Heart right ventricle (tissue), 16 donors: ENCODE results near the gene SPX. TPM values are rescaled to one million over a fixed set of nuclear protein-coding genes. Genes with fewer than 3 reads are reported as not detected.

Experiments used
- ATAC-seq, 8 donors: fragments of 200-7000 bp; cut with Tn5 transposase; one replicate each; pipeline ENCODE4 v1.9.1; 2020; ENCODE audit warnings: mild to moderate bottlenecking in 8 of 8, moderate library complexity in 8 of 8, moderate number of reproducible peaks in 1 of 8
- DNase-seq, 2 donors: peaks; one replicate each; pipeline ENCODE4 v3.0.0-alpha.2; 2020
- H3K27ac ChIP-seq, 10 donors: fragments of 200-600 bp; sonication (generic) in 2 of 10; one replicate each; pipeline versions ENCODE4 v1.5.0 to v1.8.0; 2020 to 2022; ENCODE audit warnings: mild to moderate bottlenecking in 3 of 10
- H3K27me3 ChIP-seq, 7 donors: fragments of 200-600 bp; one replicate each; pipeline ENCODE4 v1.8.0; 2021 to 2022; ENCODE audit warnings: mild to moderate bottlenecking in 2 of 7
- H3K36me3 ChIP-seq, 9 donors: fragments of 200-600 bp; sonication (generic) in 1 of 9; one replicate each; pipeline versions ENCODE4 v1.5.0 to v1.8.0; 2020 to 2022; ENCODE audit warnings: mild to moderate bottlenecking in 2 of 9
- H3K4me1 ChIP-seq, 9 donors: fragments of 200-600 bp; sonication (generic) in 1 of 9; one replicate each; pipeline versions ENCODE4 v1.5.0 to v1.8.0; 2020 to 2022; ENCODE audit warnings: mild to moderate bottlenecking in 4 of 9
- H3K4me3 ChIP-seq, 10 donors: fragments of 200-600 bp; sonication (generic) in 2 of 10; one replicate each; pipeline versions ENCODE4 v1.5.0 to v1.8.0; 2020 to 2022; ENCODE audit warnings: mild to moderate bottlenecking in 7 of 10, moderate library complexity in 2 of 10
- H3K9me3 ChIP-seq, 11 donors: fragments of 200-600 bp in 10 of 11; sonication (generic) in 2 of 11; one replicate each; pipeline versions ENCODE4 v1.5.0 to v1.8.0; 2013 to 2022; ENCODE audit warnings: mild to moderate bottlenecking in 2 of 11, control low read depth in 1 of 11, moderate library complexity in 1 of 11
- CTCF ChIP-seq, 9 donors: fragments of 200-600 bp; sonication (generic) in 2 of 9; IDR thresholded peaks; one replicate each; pipeline versions ENCODE4 v1.5.0 to v1.8.0; 2021 to 2022; ENCODE audit warnings: antibody characterized with exemption in 9 of 9, mild to moderate bottlenecking in 5 of 9, moderate library complexity in 1 of 9
- WGBS, 2 donors: extraction: QIAGEN DNeasy Blood & Tissue Kit; methylation state at CpG; one replicate each; pipeline ENCODE4 v1.1.7; 2013; ENCODE audit warnings: inconsistent platforms in 1 of 2; 5-methylcytosine and 5-hydroxymethylcytosine counted together
- intact Hi-C, 10 donors: fragments of 100-400 bp; cut with DNase I; formaldehyde crosslinking; loops; one replicate each; pipeline versions ENCODE4 v1.11.1 to v1.14.2; 2022
- polyA plus RNA-seq, 2 donors: library from polyadenylated mRNA; stranded (reverse); fragments of 200-250 nt; gene quantifications; one replicate each; pipeline ENCODE4 v1.2.3, GENCODE V29; 2013
- total RNA-seq, 10 donors: library from RNA; stranded (reverse); fragmentation: NEBNext Ultra II Directional in 3 of 10; extraction: Animal tissue kit (Norgen Biotek cat#: 25700) in 3 of 10; gene quantifications; one replicate each; pipeline versions ENCODE4 v1.2.1 to v1.2.4, GENCODE V29; 2021 to 2023
- donor health status: Arrhythmogenic right ventricular cardiomyopathy.
- donor health status: ischemic (EF 13 %, LVEDD 7.1; RV severe dilation, severe dysfunction).
- donor health status: healthy with polysubstance abuse.
- donor health status: DM: no; HTN: yes; CAD: no.
- donor health status: DM: no; HTN: no; CAD: no.
- donor health status: ischemic (EF 25% LVEDD 6.9; RV normal size, moderate dysfunction).
- donor health status: ischemic (EF 25% LVEDD 5.7; RV mildly dilated, moderate dysfunction).
- donor health status: healthy.
- donor health status: DM: yes; HTN: yes; CAD: no.
- donor health status: Ischemic cardiomyopathy.
- donor health status: ischemic (EF 35%, LVEDD 5.7; RV mildly dilated, moderate dysfunction).
- donor health status: nonischemic (EF 11% LVEDD 7.7; RV severe dilation, severe dysfunction).
- donor health status: DM: yes; HTN: yes; CAD: no.
- donor health status: PGD.
- donor health status: ischemic (EF 29% LVEDD 5.4; RV normal size, mild dysfunction).
- donor health status: nonischemic (EF 23%, LVEDD 6.1; RV moderate dilation, normal function).

Gene SPX
- total and polyA plus RNA-seq, 12 donors, result 1.7 to 21.5 (median 16.2) TPM

- DNase-seq (no peak), ATAC-seq (no peak)
- WGBS, 2 donors, result 82 to 95% methylated on average over 1 of the region's 1 CpG
- H3K36me3 ChIP-seq, result no peaks in the 10 kb centered on the region
- intact Hi-C loops, result no loop called here
- no peak for TF ChIP-seq CTCF (IDR thresholded peaks at IDR 0.05)
- no peaks in the 10 kb centered on the region for H3K27me3 ChIP-seq
- no peaks in the 10 kb centered on the region for H3K9me3 ChIP-seq
- no peak overlapping the region for H3K27ac ChIP-seq
- H3K4me3 ChIP-seq, result no peak overlapping the region
- H3K4me1 ChIP-seq, result peaks cover 0 to 28% (median 14%) of the 10 kb centered on the region in 9 donors
Measured at GRCh38 chr12:21547437-21547836, 21.3 kb downstream of the SPX start.

- DNase-seq (peak in 1 of 2 donors; percentile 51), ATAC-seq (peak; percentile 82 to 93 (median 91))
- Histone ChIP-seq H3K36me3 (no peaks in the 10 kb centered on the region), H3K27me3 (no peaks in the 10 kb centered on the region), H3K9me3 (no peaks in the 10 kb centered on the region), H3K27ac (peak overlapping the region; percentile 12 to 77 (median 56)), H3K4me3 (no peak overlapping the region), H3K4me1 (peaks cover 0 to 29% (median 14%) of the 10 kb centered on the region in 9 donors)
- TF ChIP-seq CTCF (IDR thresholded peaks at IDR 0.05), result no peak
- intact Hi-C loops, result no loop called here
- WGBS, 2 donors, result 7 to 15% methylated on average over 4 of the region's 4 CpGs
Measured at GRCh38 chr12:21551841-21552465, 25.9 kb downstream of the SPX start.

DNA sequence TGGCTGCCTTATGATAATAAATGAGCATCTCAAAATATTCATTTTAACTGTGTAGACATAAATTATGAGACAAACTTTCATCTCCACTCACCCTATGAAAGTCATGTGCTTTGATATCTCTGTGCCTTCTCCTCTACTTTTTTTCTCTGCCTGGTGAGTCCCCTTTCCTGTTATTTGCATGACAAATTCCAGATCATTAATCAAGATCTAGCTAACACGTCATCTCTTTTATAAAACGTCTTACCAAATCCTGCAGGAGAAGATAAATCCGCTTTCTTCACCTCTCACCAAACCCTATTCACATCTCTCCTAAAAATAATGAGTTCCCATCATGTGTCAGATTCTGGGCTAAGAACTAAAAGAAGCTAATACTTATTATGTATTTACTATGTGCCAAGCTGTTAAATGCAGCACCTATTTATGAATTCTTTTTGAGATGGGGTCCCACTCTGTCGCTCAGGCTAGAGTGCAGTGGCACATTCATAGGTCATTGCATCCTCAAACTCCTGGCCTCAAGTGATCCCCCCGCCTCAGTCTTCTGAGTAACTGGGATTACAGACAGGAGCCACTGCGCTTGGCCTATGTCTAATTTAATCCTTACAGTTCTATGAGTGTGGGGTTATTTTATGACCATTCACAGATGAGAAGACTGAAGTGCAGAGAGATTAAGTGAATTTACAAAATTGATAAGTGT lies 26.7 kb downstream of the SPX start:
- TF ChIP-seq CTCF (IDR thresholded peaks at IDR 0.05), result no peak
- Histone ChIP-seq H3K9me3 (no peaks in the 10 kb centered on the region), H3K27ac (peak overlapping the region in 8 of 10 donors; percentile 36 to 77 (median 60)), H3K4me1 (peaks cover 0 to 28% (median 14%) of the 10 kb centered on the region in 9 donors), H3K27me3 (no peaks in the 10 kb centered on the region), H3K4me3 (no peak overlapping the region), H3K36me3 (no peaks in the 10 kb centered on the region)
- no peak for DNase-seq
- ATAC-seq, result no peak
- 67 to 70% methylated on average over 6 of the region's 6 CpGs for WGBS, 2 donors
- intact Hi-C loops, result no loop called here

- DNase-seq (no peak), ATAC-seq (no peak)
- intact Hi-C loops, result no loop called here
- H3K9me3 ChIP-seq, result no peaks in the 10 kb centered on the region
- no peak for TF ChIP-seq CTCF (IDR thresholded peaks at IDR 0.05)
- no peaks in the 10 kb centered on the region for H3K27me3 ChIP-seq
- H3K4me3 ChIP-seq, result no peak overlapping the region
- no peak overlapping the region for H3K27ac ChIP-seq
- no peaks in the 10 kb centered on the region for H3K36me3 ChIP-seq
- peaks cover 0 to 28% (median 14%) of the 10 kb centered on the region in 9 donors for H3K4me1 ChIP-seq
Measured at GRCh38 chr12:21553329-21553675, 27.2 kb downstream of the SPX start.
